Activated gamma-delta T cell treated with Interleukin-2 at 50 U/mL for 16 hours (primary cell): Measurements from ENCODE around the gene GDPD5.

Experiments used
- DNase-seq: peaks from one replicate; pipeline ENCODE4 v3.0.0-alpha.2; 2020

GDPD5 gene

DNA sequence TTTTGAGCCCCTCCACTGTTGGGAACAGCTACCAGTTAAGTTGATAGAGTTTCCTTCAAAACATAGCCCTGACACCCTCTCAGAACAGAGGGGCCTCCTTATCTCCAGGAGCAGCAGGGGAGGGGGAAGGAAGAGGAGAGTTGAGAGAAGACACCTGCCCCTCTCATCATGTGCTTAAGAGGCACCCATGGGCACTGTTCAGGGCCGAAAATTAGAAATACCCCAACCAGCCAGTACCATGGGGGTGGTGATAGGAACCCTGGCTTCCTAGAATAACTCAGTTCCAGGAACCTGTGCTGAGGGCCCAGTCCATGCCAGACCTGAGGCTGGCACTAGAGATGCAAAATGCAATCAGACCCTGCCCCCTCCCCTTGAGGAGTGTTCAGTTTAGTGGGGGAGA lies 9.3 kb upstream of the GDPD5 start:
- no peak for DNase-seq

DNA sequence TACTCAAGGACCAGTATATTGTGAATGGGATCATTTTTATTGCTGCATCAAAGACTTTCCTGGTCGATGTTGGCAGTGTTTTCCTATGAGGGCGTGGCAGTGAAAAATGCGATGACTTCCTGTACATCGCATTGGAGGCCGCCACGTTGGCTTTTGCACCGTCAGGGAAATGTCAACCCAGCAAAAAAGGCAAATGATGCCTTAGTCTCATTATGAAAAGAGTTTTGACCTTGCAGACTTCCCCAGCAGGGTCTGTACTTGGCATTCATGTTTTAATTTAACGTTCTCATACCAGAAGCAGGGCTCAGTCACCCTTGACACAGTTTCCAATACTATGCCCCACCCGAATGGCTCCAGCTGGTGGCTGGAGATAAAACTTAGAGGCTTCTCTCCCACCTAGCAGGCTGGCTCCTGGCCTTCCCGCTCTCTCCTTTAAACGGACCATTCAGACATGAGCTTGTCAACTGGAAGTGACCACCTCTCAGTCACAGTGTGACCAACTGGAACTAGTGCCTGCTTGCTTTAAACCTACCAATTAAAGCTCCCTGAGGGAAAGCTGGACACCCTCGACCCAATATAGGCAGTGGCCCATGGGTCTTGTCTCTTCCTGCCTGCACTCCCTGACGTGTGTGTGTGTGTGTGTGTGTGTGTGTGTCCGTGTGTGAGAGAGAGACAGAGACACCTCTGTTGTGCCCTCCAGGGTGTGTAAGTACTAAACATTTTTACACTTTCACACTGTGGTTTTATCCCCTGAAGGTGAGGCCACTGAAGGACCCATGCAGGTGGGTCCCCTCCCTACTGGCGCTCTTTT lies 8.7 kb upstream of the GDPD5 start:
- no peak for DNase-seq

DNA sequence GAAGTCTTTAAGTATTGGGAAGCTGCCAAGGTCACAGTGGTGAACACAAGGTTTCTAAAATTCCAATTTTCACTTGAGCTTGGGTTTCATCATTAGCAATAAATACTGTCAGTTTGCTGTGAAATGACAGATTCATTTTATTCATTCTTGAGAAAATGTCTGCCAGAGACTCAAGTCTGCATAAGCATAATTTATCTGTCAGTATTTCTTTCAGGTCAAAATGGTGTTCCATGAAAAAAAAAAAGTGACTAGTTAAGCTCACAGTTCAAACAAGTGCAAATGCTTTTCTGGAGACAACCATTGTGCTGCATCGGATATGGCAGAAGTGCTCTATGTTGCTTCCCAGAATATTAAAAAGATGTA lies 8.1 kb upstream of the GDPD5 start:
- DNase-seq: no peak

DNA sequence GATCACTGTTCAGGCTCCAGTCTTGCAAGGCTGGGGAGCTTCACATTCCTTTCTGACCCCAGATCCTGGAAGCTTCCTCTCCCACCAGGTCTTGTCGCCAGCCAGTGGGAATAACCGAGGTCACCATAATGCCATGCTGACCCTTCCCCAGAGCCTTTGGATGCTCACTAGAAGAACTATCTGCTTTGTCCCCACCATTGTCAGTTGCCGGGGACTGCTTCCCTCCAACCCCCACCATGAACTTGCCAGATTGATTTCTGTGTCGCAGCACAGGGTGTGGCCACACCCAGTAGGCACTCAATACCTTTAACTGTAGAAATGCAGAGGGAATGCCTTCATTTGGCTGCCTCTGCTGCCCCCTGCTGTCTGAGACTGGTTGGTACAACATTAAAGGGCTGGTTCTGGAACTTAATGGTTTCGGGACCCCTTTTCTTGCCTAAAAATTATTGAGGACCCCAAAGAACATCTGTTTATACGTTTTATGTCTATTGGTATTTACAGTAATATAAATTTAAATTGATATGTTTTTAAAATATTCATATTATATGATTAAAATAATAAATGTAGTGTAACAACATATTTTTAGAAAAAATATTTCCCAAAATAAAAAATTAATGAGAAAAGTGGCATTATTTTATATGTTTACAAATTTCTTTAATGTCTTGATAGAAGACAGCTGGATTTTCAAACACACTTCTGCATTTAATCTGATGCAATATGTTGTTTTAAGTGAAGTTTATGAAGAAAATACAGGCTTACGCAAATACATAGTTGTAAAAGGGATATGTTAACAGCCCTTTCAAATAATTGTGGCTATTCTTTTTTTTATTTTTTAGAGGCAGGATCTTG lies 6.7 kb upstream of the GDPD5 start:
- DNase-seq: peak; percentile 83

DNA sequence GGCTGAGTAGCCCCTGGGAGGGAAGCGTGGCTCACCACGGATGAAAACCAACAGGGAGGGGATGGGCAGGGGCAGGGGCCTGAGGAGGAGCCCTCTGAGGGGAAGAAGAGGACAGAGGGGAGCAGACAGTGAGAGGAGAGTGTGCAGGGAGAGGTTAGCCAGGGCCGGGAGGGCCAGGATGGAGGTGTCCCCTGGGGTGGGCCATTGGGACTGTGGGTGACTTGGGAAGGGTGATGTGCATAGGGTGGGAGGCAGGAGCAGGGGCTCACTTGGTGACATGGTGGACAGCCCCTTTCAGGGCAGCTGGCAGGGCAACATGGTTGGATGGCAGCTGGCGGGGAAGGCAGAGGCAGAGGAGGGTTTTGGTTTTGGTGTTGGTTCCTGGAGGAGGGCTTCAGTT lies 5.6 kb upstream of the GDPD5 start:
- DNase-seq: no peak

DNA sequence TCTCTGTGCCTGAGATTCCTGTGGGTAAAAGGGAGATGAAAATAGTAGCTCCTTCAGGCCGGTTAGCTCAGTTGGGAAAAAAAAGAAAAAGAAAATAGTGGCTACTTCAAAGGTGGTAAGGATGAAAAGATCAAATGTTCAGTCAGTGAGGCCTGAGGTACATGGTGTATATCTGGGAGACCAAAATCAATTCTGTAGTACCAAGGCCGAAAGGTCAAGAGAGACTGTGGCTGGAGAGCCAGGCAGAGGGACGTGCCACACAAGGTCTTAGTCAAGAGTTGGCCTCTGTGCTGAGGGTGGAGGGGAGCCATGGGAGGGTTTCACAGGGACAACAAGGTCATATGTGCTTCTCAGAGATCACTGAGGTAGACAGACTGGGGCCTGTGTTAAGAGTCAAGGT lies 4.8 kb upstream of the GDPD5 start:
- DNase-seq: no peak

DNA sequence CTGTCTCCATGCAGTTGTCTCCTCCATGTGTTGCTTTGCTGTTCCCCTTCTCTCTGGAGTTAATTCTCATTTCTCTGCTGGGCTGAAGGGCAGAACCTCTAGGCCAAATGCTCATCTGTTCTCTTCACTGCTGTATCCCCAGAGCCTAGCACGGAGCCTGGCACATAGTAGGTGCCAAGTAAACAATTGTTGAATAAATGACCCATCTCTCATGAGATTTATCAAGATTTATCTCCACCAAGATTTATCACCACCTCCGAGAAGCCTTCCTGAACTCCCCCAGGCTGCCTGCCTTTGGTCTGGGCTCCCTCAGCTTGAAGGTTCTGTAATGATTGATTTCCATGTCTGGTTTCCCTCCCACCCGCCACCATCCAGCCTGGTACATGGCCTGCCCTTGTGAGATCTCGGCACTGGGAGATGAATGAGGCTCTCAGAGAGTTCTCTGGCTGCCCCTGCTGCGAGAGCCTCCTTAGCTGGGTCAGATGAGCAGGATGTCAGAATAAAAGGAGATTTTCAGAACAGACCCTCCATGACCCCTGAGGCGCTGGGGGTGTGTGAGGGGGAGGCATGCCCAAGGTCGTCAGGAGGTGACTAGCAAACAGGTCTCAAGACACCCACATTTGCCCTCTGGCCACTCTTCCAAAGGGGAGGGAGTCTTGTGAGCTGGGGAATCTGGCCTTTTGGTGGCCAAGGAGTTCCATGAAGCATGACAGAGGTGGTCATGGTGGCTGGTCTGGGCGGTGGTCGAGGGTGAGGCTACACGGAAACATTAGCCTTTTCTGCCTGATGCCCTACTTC lies 2.4 kb upstream of the GDPD5 start:
- DNase-seq: no peak

DNA sequence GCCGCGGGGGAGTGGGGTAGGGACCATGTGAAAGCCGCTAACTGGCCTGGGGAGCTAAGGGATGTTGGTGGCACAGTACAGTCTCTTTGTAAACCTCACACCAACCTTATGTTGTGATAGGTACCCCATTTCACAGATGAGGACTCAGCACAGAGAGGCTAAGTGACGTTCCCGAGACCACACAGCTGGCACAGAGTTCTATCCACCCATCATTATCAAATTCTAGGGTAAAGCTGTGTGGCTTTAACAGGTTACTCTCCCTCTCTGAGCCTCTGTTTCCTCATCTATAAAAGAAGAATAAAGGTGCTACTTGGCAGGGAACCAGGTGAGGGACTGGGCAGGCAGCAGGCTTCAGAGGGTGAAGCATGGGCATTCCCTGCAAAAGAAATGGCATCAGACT lies 1.4 kb upstream of the GDPD5 start:
- DNase-seq: no peak

DNA sequence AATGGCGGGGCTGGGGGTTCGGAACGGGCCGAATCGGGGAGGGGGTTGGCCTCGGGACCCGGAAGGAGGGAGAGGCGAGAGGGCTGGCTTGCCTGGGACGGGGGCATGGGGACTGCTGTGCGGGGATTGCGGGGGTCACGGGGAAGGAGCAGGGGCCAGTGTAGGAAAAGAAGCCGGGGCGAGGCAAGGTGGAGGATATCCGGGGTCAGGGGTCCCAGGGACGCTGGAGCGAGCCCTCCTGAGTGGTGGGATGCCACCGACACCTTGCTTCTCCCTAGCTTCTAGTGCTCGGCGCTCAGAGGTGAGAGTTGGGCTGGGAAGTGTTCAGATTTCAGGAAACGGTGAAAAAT lies 426 bp upstream of the GDPD5 start:
- no peak for DNase-seq

DNA sequence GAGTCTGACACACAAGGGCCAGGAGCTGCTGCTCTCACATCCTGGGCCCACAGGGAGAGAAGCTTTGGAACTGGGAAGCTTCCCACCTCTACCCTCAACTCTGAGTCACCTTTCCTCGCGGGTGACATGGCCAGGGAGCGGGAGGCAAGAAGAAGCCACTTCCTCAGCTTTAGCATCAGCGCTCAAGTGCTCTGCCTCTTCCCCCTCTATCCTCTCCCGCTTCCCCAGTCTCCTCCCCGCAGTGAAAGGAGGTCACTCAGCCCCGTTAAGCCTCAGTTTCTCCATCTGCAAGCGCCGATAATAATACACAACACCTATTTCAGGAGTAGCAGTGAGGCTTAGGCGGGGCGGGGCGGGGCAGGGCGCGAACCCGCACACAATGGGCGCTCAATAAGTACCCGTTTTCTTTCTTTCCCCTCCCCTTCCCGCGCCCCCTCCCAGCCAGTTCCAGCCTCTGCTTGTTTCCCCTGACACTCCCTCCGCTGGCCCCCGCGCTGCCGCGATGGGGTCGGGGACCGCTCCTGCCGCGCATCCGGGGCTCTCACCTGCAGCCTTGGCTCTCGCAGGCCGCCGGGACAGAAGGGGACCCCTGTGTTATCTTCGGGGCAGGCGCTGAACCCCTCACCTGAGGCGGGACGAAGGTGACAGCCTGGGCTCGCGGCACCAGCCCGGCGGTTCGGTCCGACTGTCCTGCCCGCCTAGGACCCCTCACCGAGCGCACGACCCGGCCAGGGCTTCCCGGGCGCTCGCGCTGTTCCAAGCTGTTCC lies 892 bp downstream of the GDPD5 start:
- DNase-seq: peak; percentile 26

DNA sequence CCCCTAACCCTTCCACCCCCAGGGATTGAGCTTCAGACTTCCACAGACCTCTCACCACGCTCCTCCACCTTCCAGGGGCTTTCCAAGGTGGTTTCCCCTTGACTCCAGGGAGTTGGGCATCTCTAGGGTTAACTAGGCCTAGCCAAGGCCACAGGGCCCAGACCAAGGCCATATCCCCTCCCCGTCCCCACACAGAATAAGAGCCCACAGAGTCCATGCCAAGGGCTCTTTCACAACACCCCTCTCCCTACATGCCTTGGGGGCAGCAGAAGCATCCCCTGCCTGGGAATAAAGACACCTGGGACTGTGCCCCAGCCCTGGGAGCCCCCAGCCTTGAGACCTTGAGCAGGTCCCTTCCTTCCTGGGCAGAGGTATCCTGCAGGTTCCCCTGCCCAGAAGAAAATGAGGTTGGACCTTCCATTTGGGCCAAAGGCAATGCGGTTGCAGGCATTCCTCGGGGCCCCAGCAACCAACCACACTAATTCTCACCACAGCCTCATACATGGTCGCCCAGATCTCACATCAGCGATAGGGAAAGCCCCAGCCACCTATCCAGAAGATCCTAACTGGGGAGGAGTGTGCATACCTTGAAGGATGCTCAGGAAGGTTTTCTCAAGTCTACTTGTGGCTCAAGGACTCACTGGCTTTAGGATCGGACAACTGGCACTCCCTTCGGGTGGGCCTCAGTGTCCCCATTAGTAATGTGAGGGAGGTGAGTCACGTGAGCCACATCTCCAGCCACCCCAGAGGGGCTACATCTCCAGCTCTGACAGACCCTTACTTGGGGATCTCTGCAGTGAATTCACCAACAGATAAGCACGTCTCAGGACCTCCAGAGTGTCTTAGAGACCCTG lies 1.7 kb downstream of the GDPD5 start:
- no peak for DNase-seq

DNA sequence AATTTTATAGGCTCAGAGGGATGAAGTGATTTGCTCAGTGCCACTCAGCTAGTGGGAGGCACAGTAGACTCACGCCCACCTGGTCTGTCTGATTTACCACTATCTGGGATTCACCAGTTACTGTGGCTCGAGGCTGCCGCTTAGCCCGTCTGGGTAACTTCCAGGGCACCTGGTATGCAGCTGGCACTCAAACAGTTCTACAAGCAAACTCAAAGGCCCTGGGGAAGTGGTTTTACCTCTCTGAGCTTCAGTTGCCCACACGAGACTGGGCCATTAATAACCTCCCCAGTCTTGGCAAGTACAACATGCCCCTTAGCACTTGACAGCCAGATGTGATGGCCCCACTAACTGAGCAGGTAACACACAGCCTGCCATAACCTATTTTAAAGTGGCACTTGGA lies 2.6 kb downstream of the GDPD5 start:
- no peak for DNase-seq

DNA sequence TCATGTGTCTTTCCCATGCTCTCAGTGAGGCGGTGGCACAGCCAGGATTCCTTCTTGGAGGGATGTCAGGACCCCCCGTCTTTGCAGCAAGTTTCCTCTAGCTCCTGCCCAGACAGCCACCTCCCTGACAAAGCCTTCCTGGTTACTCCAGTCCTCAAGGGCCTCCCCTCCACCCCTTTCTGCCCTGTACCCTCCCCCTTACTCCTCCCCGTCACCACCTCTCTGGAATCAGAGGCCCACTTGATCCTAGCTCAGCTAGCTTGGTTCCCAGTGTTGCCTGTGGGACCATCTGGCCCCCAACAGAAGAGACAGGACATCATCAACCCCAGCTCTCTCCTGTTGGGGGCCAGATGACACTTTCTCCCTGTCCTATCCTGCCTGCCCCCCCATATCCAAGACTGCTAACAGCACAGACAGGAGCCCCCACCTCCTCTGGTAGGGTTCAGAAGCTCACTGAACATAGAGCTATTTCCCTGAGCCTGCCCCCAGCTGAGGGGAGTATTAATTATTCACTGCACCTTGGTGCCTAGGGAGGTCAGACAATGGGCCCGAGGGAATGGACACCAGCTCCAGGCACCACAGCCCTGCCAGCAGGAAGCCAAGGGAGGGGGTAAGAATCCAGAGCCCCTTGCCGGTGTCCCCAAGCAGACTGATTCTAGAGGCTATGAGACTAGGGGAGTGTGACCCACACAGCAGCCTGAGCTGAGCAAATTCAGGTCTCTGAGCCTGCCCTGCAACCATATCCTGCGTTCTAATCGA lies 3.3 kb downstream of the GDPD5 start:
- no peak for DNase-seq

DNA sequence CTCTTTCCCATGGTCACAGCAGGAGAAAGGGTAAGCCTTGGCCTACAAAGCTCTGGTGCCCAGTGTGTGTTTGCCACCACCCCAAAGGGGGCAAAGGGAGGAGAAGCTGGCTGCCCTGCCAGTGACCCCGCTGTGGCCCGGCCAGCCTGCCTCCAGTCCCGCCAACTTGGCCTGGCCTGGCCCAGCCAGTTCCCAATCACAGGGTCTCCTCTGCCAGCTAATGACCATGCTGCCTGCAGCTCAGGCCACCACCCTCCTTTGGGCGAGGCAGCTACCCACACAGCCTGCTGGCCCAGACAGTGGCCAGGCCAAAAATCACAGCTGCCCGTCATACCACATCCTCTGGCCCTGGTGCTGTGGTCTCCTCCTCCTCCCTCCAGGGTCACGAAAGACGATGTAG lies 5.1 kb downstream of the GDPD5 start:
- DNase-seq: no peak

DNA sequence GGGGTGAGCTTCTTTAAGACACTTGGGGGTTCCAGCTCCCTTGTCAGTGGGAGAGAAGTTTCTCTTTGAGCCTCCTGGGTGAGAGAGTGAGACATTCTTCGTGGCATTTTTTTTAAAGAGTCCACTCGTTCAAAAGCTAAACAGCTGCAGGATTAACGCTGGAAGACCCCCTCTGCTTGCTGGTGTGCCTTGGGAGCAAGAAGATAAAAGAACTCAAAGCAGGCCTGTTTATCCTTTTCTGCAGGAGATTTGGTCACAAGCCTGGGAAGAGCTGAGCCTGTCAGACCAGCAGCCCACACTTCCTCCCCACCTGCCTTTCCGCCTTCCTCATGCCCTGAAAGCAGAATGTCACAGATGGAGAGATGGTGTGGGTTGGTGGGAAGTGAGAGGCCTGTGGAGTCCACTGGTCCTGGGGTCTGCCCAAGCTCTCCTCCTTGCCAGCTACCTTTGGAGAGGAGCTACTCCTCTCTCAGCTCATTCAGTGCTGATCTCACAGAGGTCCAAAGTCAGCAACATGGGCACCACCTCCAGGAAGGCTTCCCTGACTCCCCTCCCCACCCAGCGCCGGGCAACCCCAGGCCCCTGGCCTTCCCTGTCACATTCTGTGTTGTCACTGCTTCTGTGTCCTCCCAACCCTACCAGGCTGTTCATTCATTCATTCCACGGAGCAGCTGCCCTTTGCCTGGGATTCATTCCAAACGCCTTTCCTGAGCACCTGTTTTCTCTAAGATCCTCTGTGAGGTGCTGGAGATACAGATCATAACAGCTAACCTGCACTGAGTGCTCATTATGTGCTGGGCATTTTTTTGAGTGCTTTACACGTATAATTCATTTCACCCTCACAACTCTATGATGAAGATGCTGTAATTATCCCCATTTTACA lies 6.7 kb downstream of the GDPD5 start:
- DNase-seq: no peak

DNA sequence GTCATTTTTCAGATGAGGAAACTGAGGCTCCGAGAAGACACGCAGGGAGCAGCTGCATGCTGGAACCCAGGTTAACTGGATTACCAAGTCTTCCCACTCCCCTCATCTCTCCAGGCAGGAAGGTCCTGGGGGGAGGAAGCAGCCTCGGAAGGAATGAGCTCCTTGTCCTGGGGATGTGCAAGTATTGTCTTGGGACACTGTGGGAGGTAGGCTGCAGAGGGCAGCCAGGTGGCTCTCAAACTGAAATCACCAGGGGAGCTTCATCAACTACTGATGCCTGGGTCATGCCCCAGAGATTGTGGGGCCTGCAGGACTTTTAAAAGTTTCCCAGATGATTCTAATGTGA lies 7.6 kb downstream of the GDPD5 start:
- no peak for DNase-seq

DNA sequence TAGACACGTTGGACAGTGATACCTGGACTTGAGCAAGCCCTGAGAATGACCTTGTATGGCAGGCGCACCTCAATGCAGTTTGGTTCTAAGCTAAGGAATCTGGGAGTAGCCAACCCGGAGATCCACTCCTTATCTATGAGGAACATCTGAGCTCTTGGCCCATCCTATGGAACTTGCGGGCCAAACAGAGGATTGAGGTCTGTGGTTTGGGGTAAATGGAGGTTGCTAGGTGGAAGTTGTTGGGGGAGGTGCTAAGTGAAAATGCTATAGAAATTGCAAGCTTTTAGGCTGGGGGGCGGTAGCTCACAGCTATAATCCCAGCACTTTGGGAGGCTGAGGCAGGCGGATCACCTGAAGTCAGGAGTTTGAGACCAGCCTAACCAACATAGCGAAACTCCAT lies 8.9 kb downstream of the GDPD5 start:
- DNase-seq: no peak

DNA sequence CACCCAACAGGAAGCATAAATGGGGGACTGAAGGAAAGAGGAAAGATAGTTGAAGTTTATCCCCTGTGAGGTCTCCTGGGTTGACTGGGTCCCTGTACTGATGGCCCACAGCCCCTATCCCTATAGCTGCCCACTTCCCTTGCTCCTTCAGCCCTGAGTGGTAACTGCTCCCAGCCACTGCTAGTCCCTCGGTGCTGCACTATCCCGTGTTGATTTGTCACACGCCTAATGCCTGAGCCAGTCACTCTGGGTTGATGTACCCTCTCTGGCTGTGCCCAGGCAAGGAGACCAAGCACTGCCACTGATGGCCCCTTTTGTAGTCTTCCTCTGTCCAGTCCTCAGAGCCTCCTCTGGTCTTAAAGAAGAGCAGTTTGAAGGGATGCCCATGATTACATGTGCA lies 9.6 kb downstream of the GDPD5 start:
- DNase-seq: no peak

DNA sequence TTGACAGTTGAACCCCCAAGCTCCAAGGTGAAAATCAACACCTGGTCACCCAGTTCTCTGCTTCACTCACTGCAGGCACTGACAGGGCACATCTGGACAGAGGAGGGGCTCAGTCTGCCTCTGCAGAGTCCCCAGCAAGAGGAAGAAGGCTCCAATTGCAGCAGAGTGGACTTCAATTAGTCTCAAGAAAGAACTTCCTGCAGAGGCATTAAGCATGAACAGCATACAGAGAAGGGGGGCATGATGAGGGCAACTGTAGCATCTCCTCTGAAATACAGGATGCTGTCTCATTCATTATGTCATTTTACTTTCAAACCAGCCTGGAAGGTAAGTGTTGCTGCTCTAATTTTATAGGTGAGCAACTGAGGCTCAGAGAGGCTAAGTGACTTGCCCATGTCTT lies 11.1 kb downstream of the GDPD5 start:
- DNase-seq: no peak

DNA sequence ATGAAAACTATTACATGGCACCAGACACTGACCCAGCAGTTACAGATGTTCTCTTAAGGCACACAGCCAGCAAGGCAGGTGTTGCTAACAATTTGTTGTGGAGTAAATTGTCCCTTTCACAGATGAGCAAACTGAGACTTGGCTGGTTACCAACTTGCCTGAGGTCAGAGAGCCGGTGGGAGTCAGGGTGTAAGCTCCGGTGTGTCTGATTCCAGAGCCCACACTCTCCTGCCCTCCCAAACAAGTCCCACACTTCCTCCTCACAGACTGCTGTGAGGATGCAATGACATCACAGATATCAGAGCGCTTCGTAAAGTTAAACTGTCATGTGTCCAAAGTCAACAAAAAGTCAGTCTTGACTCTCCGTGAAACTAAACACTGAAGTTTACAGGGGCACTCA lies 12.5 kb downstream of the GDPD5 start:
- no peak for DNase-seq

DNA sequence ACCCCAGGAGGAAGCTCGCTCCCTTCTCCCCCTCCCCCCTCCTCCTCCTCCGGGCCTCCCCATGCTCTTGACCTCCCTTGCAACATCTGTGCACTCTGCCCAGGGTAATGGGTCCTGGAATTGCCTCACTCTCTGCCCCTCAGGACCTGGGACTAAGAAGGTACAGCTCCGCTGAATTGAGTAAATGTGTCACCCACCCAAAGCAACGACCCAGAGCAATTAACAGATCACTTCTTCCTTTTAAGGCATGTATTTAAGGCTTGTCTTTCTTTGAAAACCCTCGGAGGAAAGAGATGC lies 15.1 kb downstream of the GDPD5 start:
- DNase-seq: no peak
